Measurements from ENCODE around the gene OPRL1.

- TF ChIP-seq POLR2A (IDR thresholded peaks at IDR 0.05) = no peak
- TF ChIP-seq, protein P1, sequence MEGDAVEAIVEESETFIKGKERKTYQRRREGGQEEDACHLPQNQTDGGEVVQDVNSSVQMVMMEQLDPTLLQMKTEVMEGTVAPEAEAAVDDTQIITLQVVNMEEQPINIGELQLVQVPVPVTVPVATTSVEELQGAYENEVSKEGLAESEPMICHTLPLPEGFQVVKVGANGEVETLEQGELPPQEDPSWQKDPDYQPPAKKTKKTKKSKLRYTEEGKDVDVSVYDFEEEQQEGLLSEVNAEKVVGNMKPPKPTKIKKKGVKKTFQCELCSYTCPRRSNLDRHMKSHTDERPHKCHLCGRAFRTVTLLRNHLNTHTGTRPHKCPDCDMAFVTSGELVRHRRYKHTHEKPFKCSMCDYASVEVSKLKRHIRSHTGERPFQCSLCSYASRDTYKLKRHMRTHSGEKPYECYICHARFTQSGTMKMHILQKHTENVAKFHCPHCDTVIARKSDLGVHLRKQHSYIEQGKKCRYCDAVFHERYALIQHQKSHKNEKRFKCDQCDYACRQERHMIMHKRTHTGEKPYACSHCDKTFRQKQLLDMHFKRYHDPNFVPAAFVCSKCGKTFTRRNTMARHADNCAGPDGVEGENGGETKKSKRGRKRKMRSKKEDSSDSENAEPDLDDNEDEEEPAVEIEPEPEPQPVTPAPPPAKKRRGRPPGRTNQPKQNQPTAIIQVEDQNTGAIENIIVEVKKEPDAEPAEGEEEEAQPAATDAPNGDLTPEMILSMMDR (IDR thresholded peaks at IDR 0.05) = no peak
Measured at GRCh38 chr20:64106435-64106961, 26.6 kb downstream of the OPRL1 start.

Measured in esophagus squamous epithelium (tissue), 4 donors.